Left ventricle myocardium inferior (tissue), 1 donor: ENCODE results near the gene PDLIM4. TPM values are rescaled to one million over a fixed set of nuclear protein-coding genes. Genes with fewer than 3 reads are reported as not detected.

Experiments
- DNase-seq: peaks from one replicate; pipeline ENCODE4 v3.0.0-alpha.2; 2020
- H3K27ac ChIP-seq: fragments of 200-600 bp; replicated peaks from 2 replicates; pipeline ENCODE4 v1.8.0; 2021
- H3K27me3 ChIP-seq: fragments of 200-600 bp; 2 replicates; pipeline ENCODE4 v1.8.0; 2021; ENCODE audit warnings: low read depth
- H3K36me3 ChIP-seq: fragments of 200-600 bp; 2 replicates; pipeline ENCODE4 v1.8.0; 2021
- H3K4me1 ChIP-seq: fragments of 200-600 bp; 2 replicates; pipeline ENCODE4 v1.8.0; 2021
- H3K4me3 ChIP-seq: fragments of 200-600 bp; 2 replicates; pipeline ENCODE4 v1.8.0; 2021; ENCODE audit warnings: mild to moderate bottlenecking, moderate library complexity
- H3K9me3 ChIP-seq: fragments of 200-600 bp; replicated peaks from 2 replicates; pipeline ENCODE4 v1.8.0; 2021
- intact Hi-C: fragments of 100-400 bp; cut with micrococcal nuclease; formaldehyde crosslinking; loops from one replicate; pipeline ENCODE4 v1.11.0; 2022
- total RNA-seq: library from RNA; stranded (reverse); fragmentation: NEBNext Ultra II Directional; extraction: Animal tissue kit (Norgen Biotek cat#: 25700); gene quantifications from one replicate; pipeline ENCODE4 v1.2.1, GENCODE V29; 2021
- TF ChIP-seq, protein P1 (sequence below): fragments of 200-600 bp; IDR thresholded peaks from 2 replicates; pipeline ENCODE4 v1.8.0; 2021; ENCODE audit warnings: antibody characterized with exemption, mild to moderate bottlenecking, borderline replicate concordance
- donor health status: DM: no; HTN: yes; CAD: no; lungs with severe emphysema.

PDLIM4 gene
- total RNA-seq, 1 donor from 2014 or later = 4.8 TPM

DNA sequence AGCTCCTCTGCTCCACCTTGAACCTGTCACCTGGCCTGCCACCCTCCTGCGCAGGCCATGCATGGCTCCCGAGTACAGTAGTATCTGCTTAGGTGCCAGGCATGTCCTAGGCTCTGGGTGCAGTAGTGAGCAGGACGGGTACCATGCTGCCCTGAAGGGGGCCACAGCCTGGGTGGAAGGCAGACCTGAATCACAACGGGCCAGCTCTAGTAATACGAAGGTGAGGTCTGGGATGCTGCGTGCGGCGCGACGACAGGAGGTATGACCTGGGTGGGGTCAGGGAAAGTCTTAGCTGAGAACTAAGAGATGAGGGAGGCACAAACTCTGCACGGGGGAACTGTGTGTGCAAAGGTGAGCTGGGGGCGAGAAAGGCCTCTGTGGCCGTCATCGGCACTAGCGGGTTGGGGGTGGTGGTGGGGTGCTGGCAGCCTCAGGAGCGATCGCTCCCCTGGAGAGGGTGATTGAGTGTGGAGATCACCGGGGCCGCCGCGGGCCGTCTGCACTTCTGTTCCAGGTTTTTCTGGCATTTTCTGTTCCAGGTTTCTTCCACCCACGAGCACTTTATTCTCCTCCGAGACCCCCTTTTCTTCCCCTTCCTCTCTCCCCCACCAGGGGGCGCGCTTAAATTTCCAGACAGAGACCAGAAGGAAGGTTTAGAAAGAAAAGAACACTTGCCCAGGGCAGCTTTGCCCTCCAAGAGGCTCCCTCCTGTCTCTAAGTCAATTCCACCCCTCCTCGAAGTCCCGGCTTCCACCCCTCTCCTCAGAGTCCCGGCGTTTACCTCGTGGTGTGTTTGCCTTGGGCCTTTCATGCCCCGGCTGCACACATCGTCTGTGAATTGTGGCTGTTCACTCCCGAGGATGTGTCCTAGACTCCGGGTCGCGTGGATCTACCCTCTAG lies 15.1 kb downstream of the PDLIM4 start:
- Histone ChIP-seq H3K9me3 (no peaks in the 10 kb centered on the region), H3K4me1 (peaks cover 8% of the 10 kb centered on the region), H3K27ac (no peak overlapping the region), H3K36me3 (no peaks in the 10 kb centered on the region), H3K27me3 (no peaks in the 10 kb centered on the region), H3K4me3 (no peak overlapping the region)
- intact Hi-C loops = no loop called here
- peak; percentile 52 for DNase-seq
- TF ChIP-seq, protein P1, sequence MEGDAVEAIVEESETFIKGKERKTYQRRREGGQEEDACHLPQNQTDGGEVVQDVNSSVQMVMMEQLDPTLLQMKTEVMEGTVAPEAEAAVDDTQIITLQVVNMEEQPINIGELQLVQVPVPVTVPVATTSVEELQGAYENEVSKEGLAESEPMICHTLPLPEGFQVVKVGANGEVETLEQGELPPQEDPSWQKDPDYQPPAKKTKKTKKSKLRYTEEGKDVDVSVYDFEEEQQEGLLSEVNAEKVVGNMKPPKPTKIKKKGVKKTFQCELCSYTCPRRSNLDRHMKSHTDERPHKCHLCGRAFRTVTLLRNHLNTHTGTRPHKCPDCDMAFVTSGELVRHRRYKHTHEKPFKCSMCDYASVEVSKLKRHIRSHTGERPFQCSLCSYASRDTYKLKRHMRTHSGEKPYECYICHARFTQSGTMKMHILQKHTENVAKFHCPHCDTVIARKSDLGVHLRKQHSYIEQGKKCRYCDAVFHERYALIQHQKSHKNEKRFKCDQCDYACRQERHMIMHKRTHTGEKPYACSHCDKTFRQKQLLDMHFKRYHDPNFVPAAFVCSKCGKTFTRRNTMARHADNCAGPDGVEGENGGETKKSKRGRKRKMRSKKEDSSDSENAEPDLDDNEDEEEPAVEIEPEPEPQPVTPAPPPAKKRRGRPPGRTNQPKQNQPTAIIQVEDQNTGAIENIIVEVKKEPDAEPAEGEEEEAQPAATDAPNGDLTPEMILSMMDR = peak; percentile 90

DNA sequence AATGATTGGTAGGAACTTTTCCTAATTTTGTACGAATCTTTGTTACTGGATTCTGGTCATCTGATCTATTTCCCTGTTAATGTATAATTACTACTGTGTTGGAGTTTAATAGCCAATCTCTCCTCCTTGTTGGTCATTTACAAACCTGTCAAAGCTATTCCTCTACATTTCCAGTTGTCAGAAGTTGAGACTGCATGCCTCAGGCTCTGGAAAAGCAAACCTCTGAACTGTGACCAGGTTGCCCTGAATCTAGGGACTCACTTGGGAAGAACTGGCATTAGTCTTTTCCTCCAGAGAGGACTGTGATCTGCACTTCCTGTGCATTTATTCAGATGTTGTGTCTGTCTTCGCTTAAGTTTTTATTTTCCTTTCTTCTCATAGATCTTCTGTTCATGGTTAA lies 16.1 kb downstream of the PDLIM4 start:
- Histone ChIP-seq H3K36me3 (no peaks in the 10 kb centered on the region), H3K27ac (no peak overlapping the region), H3K4me1 (peaks cover 8% of the 10 kb centered on the region), H3K27me3 (no peaks in the 10 kb centered on the region), H3K4me3 (no peak overlapping the region), H3K9me3 (no peaks in the 10 kb centered on the region)
- intact Hi-C loops = no loop called here
- TF ChIP-seq, protein P1 = no peak
- DNase-seq = no peak

DNA sequence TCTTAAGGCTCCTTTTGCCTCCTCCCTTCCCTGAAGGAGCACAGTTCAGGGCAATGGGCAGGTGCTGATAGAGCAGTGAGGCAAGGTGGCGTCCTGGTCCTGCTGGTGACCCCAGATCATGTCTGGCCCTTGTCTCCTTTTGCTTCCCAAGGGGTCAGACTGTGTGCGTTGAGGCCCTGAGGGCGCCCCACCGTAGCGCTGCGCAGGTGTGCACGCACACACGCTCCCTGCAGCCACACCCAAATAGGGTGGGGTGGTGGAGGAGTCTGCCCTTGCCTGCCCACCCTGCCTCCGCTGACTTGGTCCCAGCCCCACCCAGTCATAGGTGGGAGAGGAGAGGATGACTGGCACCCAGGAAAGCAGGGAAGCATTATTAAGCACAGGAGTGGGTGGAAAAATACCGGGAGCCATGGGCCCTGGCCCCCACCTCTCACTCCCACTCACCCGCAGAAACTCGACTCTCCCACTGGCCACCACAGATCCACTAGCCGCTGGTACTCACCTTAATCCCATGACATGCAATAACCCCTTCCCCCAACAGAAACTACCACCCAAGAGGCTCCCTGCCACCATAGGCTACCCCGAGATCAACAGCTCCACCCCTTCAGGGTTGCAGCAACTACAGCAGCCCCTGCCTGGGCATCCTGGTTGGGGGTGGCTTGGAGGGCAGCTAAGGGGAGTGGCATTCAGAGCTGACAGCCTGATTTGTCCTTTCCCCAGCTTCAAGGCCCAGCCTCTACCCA lies 16.7 kb downstream of the PDLIM4 start:
- Histone ChIP-seq H3K9me3 (no peaks in the 10 kb centered on the region), H3K27me3 (no peaks in the 10 kb centered on the region), H3K27ac (no peak overlapping the region), H3K4me1 (peaks cover 8% of the 10 kb centered on the region), H3K4me3 (no peak overlapping the region), H3K36me3 (no peaks in the 10 kb centered on the region)
- no peak for DNase-seq
- intact Hi-C loops = no loop called here
- TF ChIP-seq, protein P1 = no peak

DNA sequence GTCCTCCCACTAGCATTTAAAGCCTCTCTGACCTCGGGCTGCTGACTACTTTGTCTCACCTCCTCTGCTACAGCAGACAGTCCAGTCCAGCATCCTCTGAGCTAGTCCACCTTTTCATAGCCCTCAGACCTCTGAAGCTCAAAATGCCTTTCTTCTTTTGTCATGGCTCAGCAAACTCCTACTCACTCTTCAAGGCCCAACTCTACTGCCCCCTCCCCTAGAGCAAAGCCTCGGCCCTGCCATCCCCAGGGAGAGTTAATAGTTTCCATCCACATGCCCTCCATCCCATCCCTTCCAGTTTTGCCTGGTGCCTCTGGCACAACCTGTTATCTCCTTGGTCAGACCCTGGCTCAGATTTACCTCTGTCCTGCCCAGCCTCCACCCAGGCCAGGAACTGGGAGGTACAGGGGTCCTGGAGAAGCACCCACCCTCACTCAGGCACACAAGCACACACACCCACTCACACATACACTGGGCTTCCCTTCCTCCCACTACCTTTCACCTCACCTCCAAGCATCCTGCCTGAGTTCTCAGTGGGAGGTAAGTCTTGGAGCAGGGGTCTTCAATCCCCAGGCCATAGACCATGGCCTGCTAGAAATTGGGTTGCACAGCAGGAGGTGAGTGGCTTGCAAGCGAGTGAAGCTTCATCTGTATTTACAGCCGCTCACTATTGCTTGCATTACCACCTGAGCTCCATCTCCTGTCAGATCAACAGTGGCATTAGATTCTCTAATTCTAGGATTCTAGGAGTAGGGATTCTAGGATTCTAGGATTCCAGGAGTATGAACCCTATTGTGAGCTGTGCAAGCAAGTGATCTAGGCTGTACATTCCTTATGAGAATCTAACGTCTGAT lies 18.1 kb downstream of the PDLIM4 start:
- Histone ChIP-seq H3K4me3 (no peak overlapping the region), H3K4me1 (peaks cover 8% of the 10 kb centered on the region), H3K9me3 (no peaks in the 10 kb centered on the region), H3K27me3 (no peaks in the 10 kb centered on the region), H3K36me3 (no peaks in the 10 kb centered on the region), H3K27ac (no peak overlapping the region)
- intact Hi-C loops = no loop called here
- TF ChIP-seq, protein P1 = no peak
- DNase-seq = no peak

DNA sequence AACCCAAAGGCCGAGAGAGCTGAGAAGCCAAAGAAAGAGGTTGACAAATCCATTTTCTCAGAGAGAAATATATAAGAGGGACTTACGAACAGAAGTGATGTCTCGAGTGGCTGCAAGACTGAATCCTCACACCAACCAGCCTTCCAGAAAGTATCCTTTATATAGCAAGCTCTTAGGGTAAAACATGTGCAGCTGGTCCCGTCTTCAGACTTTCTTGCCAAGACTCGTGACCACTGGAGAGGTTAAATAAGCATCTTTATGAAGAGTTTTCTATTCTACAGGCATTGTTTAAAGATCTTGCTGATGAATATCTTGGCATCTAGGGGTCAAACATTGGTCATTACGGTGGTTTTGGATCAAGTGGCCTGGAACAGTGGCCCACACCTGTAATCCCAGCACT lies 19.8 kb downstream of the PDLIM4 start:
- H3K9me3 ChIP-seq = no peaks in the 10 kb centered on the region
- no peaks in the 10 kb centered on the region for H3K27me3 ChIP-seq
- no peak overlapping the region for H3K4me3 ChIP-seq
- H3K36me3 ChIP-seq = no peaks in the 10 kb centered on the region
- H3K27ac ChIP-seq = no peak overlapping the region
- intact Hi-C loops = no loop called here
- DNase-seq = no peak
- TF ChIP-seq, protein P1 = no peak
- peaks cover 8% of the 10 kb centered on the region for H3K4me1 ChIP-seq
